Measurements from ENCODE around the gene SATB1. TPM values are rescaled to one million over a fixed set of nuclear protein-coding genes. Genes with fewer than 3 reads are reported as not detected.
A peak's percentile ranks its signal among the peaks of the same experiment; 100 is the strongest.

The SATB1 gene
- total and polyA plus RNA-seq, 2 experiments from 2014 or later, result 17.4 to 28.9 TPM

- Mint-ChIP-seq H3K4me1 (peaks cover 56% of the 10 kb centered on the region), H3K27me3 (ENCODE audit: insufficient read depth, low read depth, poor library complexity) (no peaks in the 10 kb centered on the region)
- H3K4me2 ChIP-seq, result no peak overlapping the region
These were observed 69.3 kb downstream of the SATB1 start for GRCh38 chr3:18355832-18356231.

More at GRCh38 chr3:18355832-18356231, 69.3 kb downstream of the SATB1 start:
- Histone ChIP-seq H3K9me2 (ENCODE audit: insufficient read depth) (no peaks in the 10 kb centered on the region), H3K4me1 (ENCODE audit: insufficient read depth) (peaks cover 36% of the 10 kb centered on the region), H3K4me3 (no peak overlapping the region), H3F3A (replicated peaks; ENCODE audit: low read depth) (no peaks in the 10 kb centered on the region), H2AFZ (no peak overlapping the region), H3K36me3 (ENCODE audit: insufficient read depth) (no peaks in the 10 kb centered on the region), H3K27me3 (ENCODE audit: insufficient read depth) (no peaks in the 10 kb centered on the region), H4K20me1 (replicated peaks; ENCODE audit: insufficient read depth) (no peaks in the 10 kb centered on the region), H3K79me2 (replicated peaks; ENCODE audit: insufficient read depth) (no peaks in the 10 kb centered on the region), H3K27ac (ENCODE audit: low read depth) (0 out of 2 replicates have a peak overlapping the region, but pooled peaks have one; percentile 7)
- Mint-ChIP-seq H3K36me3 (ENCODE audit: low read depth) (0 out of 3 replicates have a peak, but pooled peaks cover 4% of the 10 kb centered on the region), H3K9me3 (no peaks in the 10 kb centered on the region), H3K4me3 (no peak overlapping the region), H3K27ac (peak overlapping the region; percentile 91)
- TF ChIP-seq ZNF331 (CRISPR knock-in tag; IDR thresholded peaks at IDR 0.05; ENCODE audit: low read depth) (no peak), EZH2 (IDR thresholded peaks at IDR 0.05; ENCODE audit: low read depth, unreplicated experiment) (no peak), JUNB (IDR thresholded peaks at IDR 0.05; ENCODE audit: unreplicated experiment) (no peak), NANOG (IDR thresholded peaks at IDR 0.05; ENCODE audit: borderline replicate concordance) (no peak), CREB1 (CRISPR knock-in tag; IDR thresholded peaks at IDR 0.05; ENCODE audit: low read depth) (no peak), ZNF114 (CRISPR knock-in tag; IDR thresholded peaks at IDR 0.05) (no peak), ZNF462 (CRISPR knock-in tag; IDR thresholded peaks at IDR 0.05) (no peak), REST (IDR thresholded peaks at IDR 0.05; ENCODE audit: unreplicated experiment) (no peak), POLR2AphosphoS5 (IDR thresholded peaks at IDR 0.05; ENCODE audit: low read depth) (no peak), STAT1 (IDR thresholded peaks at IDR 0.05; ENCODE audit: unreplicated experiment) (no peak), EZH2phosphoT487 (IDR thresholded peaks at IDR 0.05; ENCODE audit: unreplicated experiment) (no peak), ETS1 (IDR thresholded peaks at IDR 0.05) (no peak)
- TF ChIP-seq, protein P1, sequence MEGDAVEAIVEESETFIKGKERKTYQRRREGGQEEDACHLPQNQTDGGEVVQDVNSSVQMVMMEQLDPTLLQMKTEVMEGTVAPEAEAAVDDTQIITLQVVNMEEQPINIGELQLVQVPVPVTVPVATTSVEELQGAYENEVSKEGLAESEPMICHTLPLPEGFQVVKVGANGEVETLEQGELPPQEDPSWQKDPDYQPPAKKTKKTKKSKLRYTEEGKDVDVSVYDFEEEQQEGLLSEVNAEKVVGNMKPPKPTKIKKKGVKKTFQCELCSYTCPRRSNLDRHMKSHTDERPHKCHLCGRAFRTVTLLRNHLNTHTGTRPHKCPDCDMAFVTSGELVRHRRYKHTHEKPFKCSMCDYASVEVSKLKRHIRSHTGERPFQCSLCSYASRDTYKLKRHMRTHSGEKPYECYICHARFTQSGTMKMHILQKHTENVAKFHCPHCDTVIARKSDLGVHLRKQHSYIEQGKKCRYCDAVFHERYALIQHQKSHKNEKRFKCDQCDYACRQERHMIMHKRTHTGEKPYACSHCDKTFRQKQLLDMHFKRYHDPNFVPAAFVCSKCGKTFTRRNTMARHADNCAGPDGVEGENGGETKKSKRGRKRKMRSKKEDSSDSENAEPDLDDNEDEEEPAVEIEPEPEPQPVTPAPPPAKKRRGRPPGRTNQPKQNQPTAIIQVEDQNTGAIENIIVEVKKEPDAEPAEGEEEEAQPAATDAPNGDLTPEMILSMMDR (conservative IDR thresholded peaks at IDR 0.05; ENCODE audit: low read depth in 2 of 2), result no peak
- DNase-seq (ENCODE audit: low spot score) (no peak), ATAC-seq (no peak)
